Naive B cell (primary cell): Measurements from ENCODE around the gene EIF4B. TPM values are rescaled to one million over a fixed set of nuclear protein-coding genes. Genes with fewer than 3 reads are reported as not detected.

Experiments used
- ATAC-seq, 2 donors: fragments of 150-1000 bp; cut with Tn5 transposase; 2 replicates each; pipeline ENCODE4 v1.10.0; 2021; ENCODE audit warnings: low read depth in 2 of 2, mild to moderate bottlenecking in 2 of 2, moderate library complexity in 2 of 2
- DNase-seq: peaks from one replicate; pipeline ENCODE4 v3.0.0; 2022
- H3K27ac Mint-ChIP-seq, 6 donors: one replicate each; pipeline ENCODE4 v1.8.0; 2020 to 2022; ENCODE audit warnings: mild to moderate bottlenecking in 6 of 6, mixed read lengths in 6 of 6, moderate library complexity in 5 of 6, inconsistent platforms in 2 of 6
- H3K27me3 Mint-ChIP-seq, 3 donors: one replicate each; pipeline ENCODE4 v1.8.0; 2021 to 2022; ENCODE audit warnings: mixed read lengths in 3 of 3, mild to moderate bottlenecking in 1 of 3
- H3K36me3 Mint-ChIP-seq, 2 donors: one replicate each; pipeline ENCODE4 v1.8.0; 2020 to 2022; ENCODE audit warnings: mixed read lengths in 2 of 2, inconsistent platforms in 1 of 2, mild to moderate bottlenecking in 1 of 2
- H3K4me1 Mint-ChIP-seq, 3 donors: one replicate each; pipeline ENCODE4 v1.8.0; 2020 to 2022; ENCODE audit warnings: mixed read lengths in 3 of 3, inconsistent platforms in 1 of 3, mild to moderate bottlenecking in 1 of 3, moderate library complexity in 1 of 3
- H3K4me3 Mint-ChIP-seq, 8 donors: one replicate each; pipeline ENCODE4 v1.8.0; 2020 to 2022; ENCODE audit warnings: mild to moderate bottlenecking in 8 of 8, mixed read lengths in 8 of 8, moderate library complexity in 8 of 8, inconsistent platforms in 2 of 8
- H3K9me3 Mint-ChIP-seq, 7 donors: one replicate each; pipeline ENCODE4 v1.8.0; 2020 to 2022; ENCODE audit warnings: mixed read lengths in 7 of 7, mild to moderate bottlenecking in 5 of 7, inconsistent platforms in 2 of 7, moderate library complexity in 1 of 7
- polyA plus RNA-seq, 6 donors: library from polyadenylated mRNA; unstranded; fragments of 300-500 nt; fragmentation: Illumina TruSeq; gene quantifications; one replicate each; pipeline ENCODE4 v1.2.3, GENCODE V29; 2021; ENCODE audit warnings: low read depth in 6 of 6

The EIF4B gene
- polyA plus RNA-seq, 6 donors from 2014 or later, result 69.1 to 104 (median 87.0) TPM

DNA sequence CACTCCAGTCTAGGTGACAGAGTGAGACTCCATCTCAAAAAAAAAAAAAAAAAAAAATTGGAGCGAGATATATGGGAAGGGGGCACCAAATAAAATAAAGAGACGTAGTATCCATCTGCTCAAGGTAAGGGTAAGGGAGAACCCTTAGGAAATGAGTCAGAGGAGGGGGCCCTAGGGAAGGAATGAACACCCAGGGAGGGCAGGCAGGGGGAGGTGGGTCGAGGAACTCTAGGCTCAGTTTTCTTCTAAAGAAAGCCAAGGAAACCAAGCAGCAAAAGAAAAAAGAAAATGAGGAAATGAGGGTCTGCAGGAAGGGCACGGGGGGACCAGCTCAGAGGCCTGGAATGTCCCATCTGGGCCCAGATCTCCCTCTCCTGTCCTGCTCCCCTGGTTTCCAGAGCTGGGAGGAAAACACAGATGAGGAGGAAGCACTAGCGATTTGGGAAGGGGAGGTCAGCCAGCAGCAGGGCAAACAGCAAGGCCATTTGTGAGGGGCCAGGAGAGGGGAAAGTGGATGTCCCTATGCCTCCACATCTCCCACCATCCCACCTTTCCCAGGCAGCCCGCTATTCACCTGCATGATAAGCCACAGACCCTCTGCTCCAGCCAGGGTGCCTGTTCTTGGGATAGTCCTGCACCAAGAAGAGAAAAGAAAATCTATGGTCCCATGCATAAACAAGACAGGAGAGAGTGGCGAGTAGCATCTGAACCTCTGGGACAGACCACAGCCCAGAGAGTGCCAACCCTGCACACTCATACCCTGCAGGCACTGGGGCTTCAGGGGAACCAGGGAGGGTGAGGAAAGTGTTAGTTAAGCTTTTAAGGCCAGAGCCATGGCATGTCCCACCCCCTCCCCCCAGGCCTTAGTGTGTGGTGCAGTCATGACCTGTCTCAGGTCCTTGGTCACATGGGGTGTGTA lies 61.1 kb downstream of the EIF4B start:
- H3K27me3 Mint-ChIP-seq, result no peaks in the 10 kb centered on the region
- H3K36me3 Mint-ChIP-seq, result peaks cover 3 to 10% of the 10 kb centered on the region in 2 donors
- H3K4me3 Mint-ChIP-seq, result no peak overlapping the region
- no peak for DNase-seq
- H3K9me3 Mint-ChIP-seq, result no peaks in the 10 kb centered on the region
- ATAC-seq, result no peak
- H3K27ac Mint-ChIP-seq, result peak overlapping the region in 2 of 6 donors; percentile 57 to 79
- H3K4me1 Mint-ChIP-seq, result peaks cover 17 to 45% (median 24%) of the 10 kb centered on the region in 3 donors

GRCh38 chr12:53067993-53068770 lies 61.9 kb downstream of the EIF4B start:
- DNase-seq (no peak), ATAC-seq (no peak)
- H3K27me3 Mint-ChIP-seq, result no peaks in the 10 kb centered on the region
- H3K4me1 Mint-ChIP-seq, result peaks cover 25 to 53% (median 33%) of the 10 kb centered on the region in 3 donors
- H3K9me3 Mint-ChIP-seq, result no peaks in the 10 kb centered on the region
- peak overlapping the region in 1 of 6 donors; percentile 80 for H3K27ac Mint-ChIP-seq
- H3K36me3 Mint-ChIP-seq, result peaks cover 3 to 10% of the 10 kb centered on the region in 2 donors
- no peak overlapping the region for H3K4me3 Mint-ChIP-seq

DNA sequence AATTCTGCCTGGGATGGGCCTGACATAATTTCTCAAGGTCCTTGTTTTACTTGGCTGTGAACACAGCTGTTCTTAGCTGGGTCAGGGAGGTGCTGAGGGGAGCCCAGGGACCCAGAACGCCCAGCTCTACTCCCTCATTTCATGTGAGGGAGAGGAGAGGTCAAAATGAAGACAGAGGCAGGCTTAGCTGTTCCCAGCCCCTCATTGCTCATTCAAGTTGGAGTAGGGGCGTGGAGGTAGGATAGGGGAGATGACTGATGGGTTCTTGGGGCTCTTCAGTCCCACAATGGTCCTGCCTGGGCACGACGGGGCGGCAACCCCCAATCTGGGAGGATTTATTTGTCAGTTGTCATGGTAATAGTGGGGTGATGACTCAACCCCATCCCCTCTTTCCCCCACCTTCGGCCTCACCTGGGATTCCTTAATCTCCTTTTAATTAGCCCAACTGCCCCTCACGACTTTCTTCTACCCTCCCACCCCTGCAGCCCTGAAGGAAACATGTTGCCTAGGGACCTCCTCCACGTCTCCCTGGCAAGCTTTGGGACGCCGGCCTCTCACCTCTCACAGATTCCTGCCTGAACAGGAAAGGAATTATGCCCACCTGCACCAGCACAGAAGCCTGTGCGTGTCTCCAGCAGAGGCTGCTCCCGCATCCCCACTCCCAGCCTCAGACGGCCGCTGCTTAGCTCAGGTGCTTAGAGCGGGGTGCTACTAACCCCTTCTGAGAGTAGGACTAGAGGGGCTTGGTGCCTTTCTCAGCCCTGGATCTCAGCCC lies 62.7 kb downstream of the EIF4B start:
- DNase-seq (no peak), ATAC-seq (no peak)
- H3K27ac Mint-ChIP-seq, result peak overlapping the region in 1 of 6 donors; percentile 53
- peaks cover 27 to 62% (median 41%) of the 10 kb centered on the region in 3 donors for H3K4me1 Mint-ChIP-seq
- no peaks in the 10 kb centered on the region for H3K9me3 Mint-ChIP-seq
- H3K36me3 Mint-ChIP-seq, result peaks cover 6 to 11% of the 10 kb centered on the region in 2 donors
- no peaks in the 10 kb centered on the region for H3K27me3 Mint-ChIP-seq
- no peak overlapping the region for H3K4me3 Mint-ChIP-seq

DNA sequence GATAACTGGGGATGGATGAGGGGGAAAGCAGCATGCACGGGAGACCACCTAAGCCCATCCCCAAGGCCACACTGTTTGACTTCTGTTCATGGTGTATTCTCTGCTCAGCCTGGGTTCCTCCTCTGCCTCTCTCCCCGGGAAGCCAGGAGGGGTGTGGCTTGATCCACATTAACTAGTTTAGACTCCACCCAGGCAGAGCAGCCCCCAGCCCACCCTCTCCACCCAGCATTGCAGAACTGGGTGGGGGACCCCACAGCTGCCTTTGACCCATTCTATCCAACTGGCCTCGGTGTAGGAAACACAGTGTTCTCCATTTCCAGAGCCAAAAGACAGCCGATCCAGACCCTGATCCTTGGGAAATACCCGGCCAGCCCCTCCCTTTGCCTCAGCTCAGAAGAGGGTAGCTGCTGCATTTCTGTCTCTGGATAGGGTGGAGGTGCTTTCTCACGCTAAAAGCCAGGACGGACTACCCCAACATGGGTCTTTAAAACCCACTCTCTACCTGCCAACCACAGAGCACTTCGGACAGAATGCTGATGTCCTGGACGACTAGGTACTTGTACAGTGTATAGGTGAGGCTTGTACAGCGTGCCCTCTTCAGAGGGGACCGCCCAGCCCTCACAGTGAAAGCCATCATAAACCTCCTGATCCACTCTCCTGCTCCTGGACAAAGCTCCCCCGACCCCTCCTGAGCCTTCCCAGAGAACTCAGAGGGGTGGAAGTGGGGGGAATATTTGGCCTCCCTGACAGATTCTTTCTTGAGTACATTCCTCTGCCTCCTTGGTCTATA lies 63.6 kb downstream of the EIF4B start:
- DNase-seq, result no peak
- no peaks in the 10 kb centered on the region for H3K27me3 Mint-ChIP-seq
- no peak overlapping the region for H3K4me3 Mint-ChIP-seq
- H3K9me3 Mint-ChIP-seq, result no peaks in the 10 kb centered on the region
- H3K4me1 Mint-ChIP-seq, result peaks cover 35 to 63% (median 49%) of the 10 kb centered on the region in 3 donors
- no peak for ATAC-seq
- H3K27ac Mint-ChIP-seq, result peak overlapping the region in 2 of 6 donors; percentile 37 to 53
- H3K36me3 Mint-ChIP-seq, result peaks cover 7 to 16% of the 10 kb centered on the region in 2 donors

DNA sequence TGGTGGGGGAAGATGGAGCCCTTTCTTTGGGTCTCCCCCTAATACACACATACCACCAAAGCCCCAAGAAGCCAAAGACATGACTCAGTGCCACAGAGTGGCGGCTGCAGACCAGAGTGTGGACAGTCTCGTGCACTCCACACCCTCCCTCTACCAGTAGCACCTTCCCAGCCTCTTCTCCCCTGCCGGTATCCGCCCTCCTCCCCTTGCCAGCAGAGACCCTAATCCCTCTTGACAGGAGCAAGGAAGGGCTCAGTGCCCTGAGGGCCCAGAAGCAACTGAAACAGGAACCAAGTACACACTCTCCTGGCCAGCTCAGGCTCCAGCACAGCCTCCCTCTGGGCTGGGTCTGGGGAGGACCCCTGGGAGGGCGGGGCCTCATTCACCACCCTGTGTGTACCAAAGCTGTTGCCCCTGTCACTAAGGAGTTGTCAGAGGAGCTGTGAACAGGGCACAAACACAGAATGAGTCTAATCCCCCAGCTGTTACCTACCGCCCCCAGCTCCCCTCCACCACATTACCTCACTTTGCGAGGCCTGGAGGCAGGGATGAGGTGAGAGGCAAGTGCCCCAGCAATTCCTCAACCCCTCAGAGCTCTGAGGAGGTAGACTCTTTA lies 64.7 kb downstream of the EIF4B start:
- Mint-ChIP-seq H3K27me3 (no peaks in the 10 kb centered on the region), H3K4me3 (no peak overlapping the region), H3K27ac (peak overlapping the region in 1 of 6 donors; percentile 81), H3K9me3 (no peaks in the 10 kb centered on the region), H3K4me1 (peaks cover 33 to 57% (median 56%) of the 10 kb centered on the region in 3 donors), H3K36me3 (peaks cover 7 to 17% of the 10 kb centered on the region in 2 donors)
- ATAC-seq (no peak), DNase-seq (no peak)

GRCh38 chr12:53071591-53072551 lies 65.6 kb downstream of the EIF4B start:
- no peaks in the 10 kb centered on the region for H3K9me3 Mint-ChIP-seq
- H3K4me1 Mint-ChIP-seq, result peaks cover 32 to 59% (median 55%) of the 10 kb centered on the region in 3 donors
- H3K36me3 Mint-ChIP-seq, result peaks cover 7 to 21% of the 10 kb centered on the region in 2 donors
- ATAC-seq, result no peak
- DNase-seq, result no peak
- H3K27ac Mint-ChIP-seq, result peak overlapping the region in 5 of 6 donors; percentile 30 to 84 (median 59)
- no peaks in the 10 kb centered on the region for H3K27me3 Mint-ChIP-seq
- H3K4me3 Mint-ChIP-seq, result peak overlapping the region in 1 of 8 donors; percentile 18

DNA sequence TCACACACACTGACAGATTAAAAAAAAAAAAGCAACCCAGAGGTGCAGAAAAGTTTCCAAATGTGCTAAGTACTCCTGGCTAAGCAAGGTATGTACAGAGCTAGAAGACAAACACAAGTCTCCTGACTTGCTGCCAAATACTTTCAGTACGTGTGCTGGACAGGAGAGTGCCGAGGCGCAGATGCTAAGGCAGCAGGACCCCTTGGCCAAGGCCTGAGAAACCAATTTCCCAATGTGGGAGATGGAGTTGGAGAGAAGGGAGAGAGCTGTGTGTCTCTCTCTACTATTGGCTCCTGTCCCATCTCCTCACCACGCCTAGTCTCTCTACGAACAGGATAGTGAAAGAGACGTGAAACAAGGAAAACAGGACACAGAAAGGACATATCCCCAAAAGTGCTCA lies 67.6 kb downstream of the EIF4B start:
- H3K27ac Mint-ChIP-seq, result peak overlapping the region in 1 of 6 donors; percentile 47
- peaks cover 41 to 77% (median 63%) of the 10 kb centered on the region in 3 donors for H3K4me1 Mint-ChIP-seq
- no peaks in the 10 kb centered on the region for H3K9me3 Mint-ChIP-seq
- no peak for ATAC-seq
- no peak overlapping the region for H3K4me3 Mint-ChIP-seq
- no peak for DNase-seq
- H3K27me3 Mint-ChIP-seq, result no peaks in the 10 kb centered on the region
- H3K36me3 Mint-ChIP-seq, result peaks cover 7 to 21% of the 10 kb centered on the region in 2 donors

DNA sequence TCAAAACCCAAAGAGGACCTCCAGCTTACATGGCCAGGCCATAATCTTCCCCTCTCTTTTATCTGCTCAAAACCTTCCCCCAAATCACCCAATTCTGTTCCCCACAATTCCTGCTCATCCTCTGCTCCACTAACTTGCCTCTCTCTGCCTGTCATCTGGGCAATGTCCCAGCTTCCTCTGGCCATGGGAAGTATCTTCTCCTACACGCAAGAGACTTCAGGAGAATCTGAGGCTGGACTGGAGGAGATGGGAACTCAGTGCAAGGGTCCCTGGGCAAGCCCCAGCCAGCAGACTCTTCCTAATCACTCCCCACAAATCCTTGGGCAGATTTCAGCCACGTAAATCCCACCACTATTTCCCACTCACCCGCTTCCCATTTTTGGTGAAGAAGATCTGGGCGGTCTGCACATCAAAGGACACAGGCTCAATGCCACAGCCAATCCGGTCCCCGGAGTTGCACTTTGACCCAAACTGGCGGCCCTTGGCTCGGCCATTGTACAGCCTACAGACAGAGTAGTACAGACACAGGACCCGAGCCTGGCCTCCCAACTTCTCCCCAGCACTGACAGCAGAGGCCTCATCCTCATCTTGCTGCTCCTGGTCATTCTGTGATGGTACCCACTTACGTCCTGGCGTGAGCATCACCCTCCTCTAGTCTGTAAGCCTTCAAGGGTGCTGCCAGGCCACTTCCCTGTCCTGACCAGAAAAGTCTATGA lies 68.2 kb downstream of the EIF4B start:
- Mint-ChIP-seq H3K36me3 (peaks cover 7 to 21% of the 10 kb centered on the region in 2 donors), H3K27me3 (no peaks in the 10 kb centered on the region), H3K9me3 (no peaks in the 10 kb centered on the region), H3K4me1 (peaks cover 44 to 80% (median 69%) of the 10 kb centered on the region in 3 donors), H3K27ac (peak overlapping the region in 1 of 6 donors; percentile 66), H3K4me3 (peak overlapping the region in 1 of 8 donors; percentile 53)
- no peak for DNase-seq
- no peak for ATAC-seq

GRCh38 chr12:53074999-53075370 lies 68.7 kb downstream of the EIF4B start:
- no peak overlapping the region for H3K27ac Mint-ChIP-seq
- H3K4me1 Mint-ChIP-seq, result peaks cover 48 to 84% (median 74%) of the 10 kb centered on the region in 3 donors
- no peak for ATAC-seq
- H3K36me3 Mint-ChIP-seq, result peaks cover 7 to 21% of the 10 kb centered on the region in 2 donors
- no peaks in the 10 kb centered on the region for H3K27me3 Mint-ChIP-seq
- peak overlapping the region in 2 of 8 donors; percentile 53 to 69 for H3K4me3 Mint-ChIP-seq
- no peak for DNase-seq
- H3K9me3 Mint-ChIP-seq, result no peaks in the 10 kb centered on the region

DNA sequence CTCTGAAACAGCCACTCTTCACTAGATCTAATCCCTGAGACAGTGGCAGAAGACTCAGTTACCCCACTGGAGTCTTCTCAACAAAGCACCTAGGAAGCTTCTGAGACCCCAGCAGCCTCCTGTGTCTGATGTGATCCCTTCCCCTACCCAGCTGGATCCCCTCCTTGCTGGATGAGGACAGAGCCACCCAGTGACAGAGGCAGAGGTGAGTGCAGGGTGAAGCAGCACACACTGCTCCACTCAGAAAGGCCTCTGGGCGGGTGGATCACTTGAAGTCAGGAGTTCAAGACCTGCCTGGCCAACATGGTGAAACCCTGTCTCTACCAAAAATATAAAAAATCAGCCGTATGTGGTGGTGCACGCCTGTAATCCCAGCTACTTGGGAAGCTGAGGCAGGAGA lies 70.2 kb downstream of the EIF4B start:
- no peaks in the 10 kb centered on the region for H3K9me3 Mint-ChIP-seq
- no peaks in the 10 kb centered on the region for H3K27me3 Mint-ChIP-seq
- ATAC-seq (no peak), DNase-seq (no peak)
- H3K4me3 Mint-ChIP-seq, result peak overlapping the region in 3 of 8 donors; percentile 28 to 95 (median 29)
- peaks cover 7 to 21% of the 10 kb centered on the region in 2 donors for H3K36me3 Mint-ChIP-seq
- peaks cover 52 to 86% (median 75%) of the 10 kb centered on the region in 3 donors for H3K4me1 Mint-ChIP-seq
- no peak overlapping the region for H3K27ac Mint-ChIP-seq

GRCh38 chr12:53077030-53077429 lies 70.8 kb downstream of the EIF4B start:
- Mint-ChIP-seq H3K9me3 (no peaks in the 10 kb centered on the region), H3K4me3 (peak overlapping the region in 6 of 8 donors; percentile 41 to 95 (median 91)), H3K27ac (peak overlapping the region in 2 of 6 donors; percentile 15 to 53), H3K4me1 (peaks cover 48 to 80% (median 69%) of the 10 kb centered on the region in 3 donors), H3K27me3 (no peaks in the 10 kb centered on the region), H3K36me3 (peaks cover 7 to 21% of the 10 kb centered on the region in 2 donors)
- DNase-seq, result no peak
- no peak for ATAC-seq
